GM19240 (cell line): ENCODE measurements around the gene NLN.

Experiments used
- DNase-seq: peaks from one replicate; pipeline ENCODE4 v3.0.0; 2011; ENCODE audit warnings: low spot score; ENCODE audit not compliant: insufficient read length

NLN gene

DNA sequence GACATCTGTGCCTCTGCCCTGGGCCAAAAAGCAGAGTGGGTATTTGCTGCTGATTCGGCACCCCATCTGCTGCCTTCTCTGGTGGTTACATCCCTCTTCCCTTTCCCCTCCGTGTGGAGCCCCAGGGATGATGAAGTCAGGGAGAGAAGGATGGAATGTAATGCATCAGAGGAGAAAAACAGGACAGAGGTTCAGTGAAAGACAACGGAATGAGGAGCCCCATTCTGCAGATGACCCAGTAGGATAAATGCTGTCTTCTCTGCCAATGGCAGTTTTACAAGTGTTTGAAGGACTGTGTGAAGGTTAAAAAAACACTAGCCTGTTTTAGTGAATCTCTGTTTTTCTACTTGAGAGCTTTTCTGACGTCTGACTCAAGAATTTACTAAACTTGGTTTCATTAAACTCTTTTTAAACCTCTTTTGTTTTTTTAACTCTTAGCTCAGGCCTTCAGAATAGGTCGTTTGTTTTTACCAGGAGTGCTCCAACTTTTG, 86.3 kb downstream of the NLN start:
- DNase-seq, result no peak

DNA sequence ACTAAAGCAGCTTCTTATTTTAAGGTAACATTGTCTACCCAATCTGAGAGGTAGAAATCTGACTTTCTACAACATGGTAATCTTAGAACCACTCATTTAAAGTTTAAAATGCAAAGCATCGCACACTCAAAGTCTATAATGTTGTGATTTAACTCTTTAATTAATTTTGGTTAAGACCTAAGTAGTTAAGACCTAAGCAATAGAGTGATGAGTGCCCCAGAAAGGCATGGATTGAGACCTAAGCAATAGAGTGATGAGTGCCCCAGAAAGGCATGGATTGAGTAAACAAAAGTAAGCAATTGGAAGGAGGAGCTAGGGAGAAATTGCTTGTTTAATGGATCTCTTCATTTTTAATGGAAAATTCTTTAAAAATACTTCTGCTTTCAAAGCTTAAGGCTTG, 86.8 kb downstream of the NLN start:
- no peak for DNase-seq

DNA sequence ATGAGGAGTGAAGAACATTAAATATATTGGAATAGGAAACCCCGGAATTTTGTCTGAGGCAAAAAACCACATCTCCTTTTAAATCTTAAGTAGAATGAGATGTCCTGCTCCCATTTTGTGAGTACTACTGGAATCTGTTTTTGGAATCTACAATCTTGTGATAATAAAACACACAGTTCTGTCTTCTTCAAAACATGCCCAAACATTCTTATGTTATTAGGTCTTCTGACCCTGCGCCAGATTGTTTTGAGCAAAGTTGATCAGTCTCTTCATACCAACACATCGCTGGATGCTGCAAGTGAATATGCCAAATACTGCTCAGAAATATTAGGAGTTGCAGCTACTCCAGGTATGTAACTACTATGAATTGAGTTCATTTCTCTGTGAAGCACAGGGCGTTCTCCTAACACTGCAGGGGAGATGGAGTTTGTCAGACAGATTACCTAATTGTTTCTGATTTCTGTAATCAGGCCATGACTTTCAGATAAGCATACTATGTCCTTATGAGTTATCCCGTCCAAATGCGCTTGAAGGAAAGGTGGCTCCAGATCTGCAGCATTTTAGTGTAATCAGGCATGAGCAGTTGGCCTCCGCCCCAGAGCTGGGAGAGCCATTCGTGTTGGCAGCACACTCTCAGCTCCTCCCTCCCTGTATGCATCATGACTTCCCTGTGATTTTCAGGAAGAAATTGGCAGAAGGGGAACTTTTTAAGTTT, 88.0 kb downstream of the NLN start:
- no peak for DNase-seq

DNA sequence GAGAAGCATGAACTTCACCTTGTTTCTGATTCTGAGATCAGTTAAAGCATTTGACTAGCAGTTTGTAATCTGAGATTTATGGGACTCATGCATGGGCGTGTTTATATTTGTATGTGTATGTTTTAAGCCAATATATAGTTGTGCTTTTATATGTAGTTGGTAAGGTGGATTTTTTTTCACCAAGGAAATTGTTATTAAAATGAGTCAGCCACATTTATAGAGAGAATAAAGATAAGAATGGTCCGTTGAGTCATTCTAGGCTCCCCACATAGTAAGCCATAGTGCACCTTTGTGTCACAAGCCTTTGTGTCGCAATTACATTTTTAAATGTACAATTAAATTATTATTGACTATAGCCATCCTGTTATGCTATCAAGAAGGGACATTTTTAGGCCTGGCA, 89.0 kb downstream of the NLN start:
- no peak for DNase-seq

DNA sequence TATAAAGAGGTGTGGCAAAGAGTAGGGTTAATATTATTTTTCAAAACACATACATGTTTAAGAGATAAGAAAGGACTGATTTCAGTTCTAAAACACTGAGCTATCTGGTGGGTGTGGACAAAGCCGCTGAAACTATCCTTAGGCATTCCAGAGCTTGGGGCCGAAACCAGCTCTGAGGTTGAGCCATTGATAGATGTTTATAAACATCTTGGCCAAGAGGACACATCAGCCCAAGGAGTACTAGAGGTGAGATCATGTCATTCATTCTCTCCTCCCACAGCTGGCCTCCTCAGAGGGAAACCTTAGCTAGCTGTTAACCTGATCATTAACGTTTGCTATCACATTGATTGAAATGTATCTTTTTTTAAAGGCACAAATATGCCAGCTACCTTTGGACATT, 89.9 kb downstream of the NLN start:
- DNase-seq, result no peak

DNA sequence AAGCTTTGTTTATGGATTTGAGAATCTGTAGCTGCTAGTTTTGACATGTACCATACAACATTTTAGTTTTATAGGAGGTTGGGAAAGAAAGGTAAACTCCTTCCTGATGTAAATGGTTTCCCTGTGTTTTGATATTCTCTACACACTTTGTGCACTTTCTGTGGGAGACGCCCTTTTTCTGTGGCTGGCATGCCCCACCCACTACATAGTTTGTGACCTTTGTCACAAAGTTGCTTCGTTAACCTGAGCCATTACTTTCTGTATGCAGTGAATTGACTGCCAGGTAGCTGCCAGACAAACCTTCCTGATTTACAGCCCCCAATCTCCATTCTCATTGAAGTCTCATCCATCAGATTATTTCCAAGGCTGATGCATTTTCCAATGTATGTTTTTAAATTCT, 90.6 kb downstream of the NLN start:
- no peak for DNase-seq

DNA sequence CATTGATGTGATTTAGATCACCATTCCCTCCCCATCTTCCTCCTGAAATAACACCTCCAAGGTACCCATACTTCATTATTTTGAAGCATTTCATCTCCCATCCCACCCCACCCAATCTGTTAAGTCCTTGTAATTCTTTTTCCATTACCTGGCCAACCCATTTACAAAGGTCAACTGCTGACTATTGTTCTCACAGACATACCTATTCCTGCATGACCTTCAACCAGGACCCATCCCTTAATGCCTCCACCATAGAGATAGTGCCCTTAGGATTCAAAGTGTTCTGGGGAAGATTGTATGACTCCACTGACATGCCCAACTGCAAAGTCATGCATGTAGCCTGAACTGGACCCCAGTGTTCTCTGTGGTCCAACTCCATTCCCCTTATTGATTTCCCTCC, 91.2 kb downstream of the NLN start:
- no peak for DNase-seq

DNA sequence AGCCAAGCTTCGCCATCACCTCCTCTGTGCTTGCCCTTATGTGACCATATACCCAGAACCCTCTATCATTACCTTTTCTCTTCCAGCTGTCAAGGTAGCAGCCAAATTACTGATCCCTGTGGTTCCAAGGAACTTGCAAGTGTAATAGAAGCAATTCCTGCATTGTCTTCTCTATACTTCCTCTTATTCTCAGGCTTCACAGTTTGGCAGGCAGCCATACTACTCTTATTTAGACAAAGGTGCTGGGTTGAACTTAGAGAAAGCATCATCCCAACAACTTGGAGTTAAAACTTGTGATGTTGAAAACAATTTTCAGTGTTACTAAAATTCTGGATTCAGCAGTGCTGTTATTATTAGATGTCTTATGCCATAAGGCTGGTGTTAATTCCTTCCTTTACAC, 93.2 kb downstream of the NLN start:
- DNase-seq, result no peak

DNA sequence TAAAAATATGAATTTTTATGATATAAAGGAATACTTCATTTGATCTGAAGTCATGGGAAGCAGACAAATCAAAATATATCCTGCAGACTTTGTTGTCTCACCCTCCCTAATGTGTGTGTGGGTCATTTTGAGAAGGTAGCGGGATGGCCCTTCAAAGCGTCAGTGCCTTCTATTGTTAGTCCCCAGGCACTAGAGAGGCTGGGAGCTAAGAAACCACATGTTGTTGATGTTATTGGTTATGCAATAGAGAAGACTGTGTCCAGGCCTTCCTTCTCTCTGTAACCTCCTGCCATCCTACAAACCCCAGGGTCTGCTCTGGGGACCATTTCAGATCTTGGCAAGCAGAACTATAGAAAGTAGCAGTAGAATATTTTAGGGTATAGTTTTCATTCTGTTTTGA, 94.7 kb downstream of the NLN start:
- no peak for DNase-seq

DNA sequence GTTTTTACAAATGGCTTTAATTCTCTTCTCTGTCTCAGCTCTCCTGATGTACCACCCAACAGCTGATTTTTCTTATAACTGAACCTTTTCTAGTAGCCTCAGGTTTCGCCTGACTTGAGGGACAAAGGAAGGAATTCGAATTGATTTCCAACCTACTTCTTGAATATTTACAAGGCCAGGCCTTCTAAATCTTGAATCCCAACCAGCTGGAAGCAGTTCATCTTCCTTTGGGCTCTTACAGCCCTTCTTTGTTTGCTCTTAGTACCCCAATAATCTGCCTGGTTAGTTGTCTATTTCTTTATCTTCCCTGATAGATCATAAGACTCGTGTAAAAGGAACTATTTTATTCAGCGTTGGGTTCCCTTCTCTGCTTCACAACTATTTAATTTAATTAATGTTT, 95.9 kb downstream of the NLN start:
- DNase-seq, result no peak

DNA sequence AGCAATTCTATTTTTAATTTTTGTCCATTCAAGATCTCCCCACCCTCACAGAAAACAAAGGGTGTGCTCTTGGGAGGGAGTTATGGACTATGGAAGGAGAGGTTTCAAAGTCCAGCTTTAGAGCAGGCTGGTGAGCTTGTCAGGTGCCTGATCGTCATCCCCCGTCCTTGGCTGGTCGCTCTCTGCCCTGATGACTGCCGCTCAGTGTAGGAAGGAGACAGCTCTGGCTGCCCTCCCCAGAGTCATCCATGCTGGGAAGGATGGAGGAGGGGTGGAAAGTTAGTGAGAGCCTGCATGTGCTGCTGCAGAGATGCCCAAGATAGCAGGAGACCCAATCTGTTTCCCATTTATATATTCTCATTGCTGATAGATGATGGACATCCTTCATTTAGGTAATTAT, 96.6 kb downstream of the NLN start:
- no peak for DNase-seq

DNA sequence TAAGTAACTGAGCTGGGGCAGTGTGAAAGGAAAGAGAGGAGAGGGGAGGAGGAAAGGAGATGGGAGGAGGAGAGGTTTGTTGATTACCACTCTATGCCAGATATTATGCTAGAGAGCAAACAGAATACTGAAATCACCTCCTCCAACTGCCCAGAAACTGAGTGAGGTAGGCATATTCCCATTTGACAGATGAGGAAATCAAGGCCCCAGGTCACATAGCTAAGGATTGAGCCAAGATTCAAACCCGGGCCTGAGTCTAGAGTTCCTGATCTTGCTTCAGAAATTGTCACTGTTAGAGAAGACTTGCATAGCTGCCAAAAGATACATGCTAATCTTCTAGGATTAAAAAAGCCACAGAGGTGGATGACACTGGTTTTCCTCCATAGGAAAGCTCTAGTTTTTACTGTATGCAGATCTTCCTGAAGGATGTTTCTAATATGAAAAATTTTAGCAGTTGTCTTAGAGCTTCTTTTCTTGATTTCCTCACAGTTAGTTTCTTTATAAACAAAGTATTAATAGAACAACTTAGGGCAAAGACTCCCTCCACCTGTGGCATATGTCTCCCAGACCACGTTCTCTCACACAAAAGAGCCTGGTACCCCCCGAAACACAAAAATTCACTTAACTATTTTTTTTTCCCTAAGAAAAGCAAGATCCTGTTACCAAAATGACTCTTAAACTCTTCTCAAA, 97.4 kb downstream of the NLN start:
- DNase-seq, result no peak

DNA sequence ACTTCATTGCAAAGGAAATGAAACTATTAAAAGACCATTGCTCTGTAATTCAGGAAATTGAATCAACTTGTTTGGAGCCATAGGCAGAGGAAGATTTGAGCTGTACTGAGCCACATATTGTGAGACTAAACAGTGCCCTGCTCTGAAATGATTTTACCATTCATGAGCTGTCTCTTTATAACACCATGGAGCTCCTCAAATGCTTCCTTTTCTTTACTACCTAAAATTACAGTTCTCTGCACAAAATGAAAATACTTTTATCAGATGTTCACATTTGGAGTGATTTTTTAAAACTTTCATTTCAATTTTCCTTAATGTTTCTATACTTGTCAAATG, 97.9 kb downstream of the NLN start:
- DNase-seq, result no peak

DNA sequence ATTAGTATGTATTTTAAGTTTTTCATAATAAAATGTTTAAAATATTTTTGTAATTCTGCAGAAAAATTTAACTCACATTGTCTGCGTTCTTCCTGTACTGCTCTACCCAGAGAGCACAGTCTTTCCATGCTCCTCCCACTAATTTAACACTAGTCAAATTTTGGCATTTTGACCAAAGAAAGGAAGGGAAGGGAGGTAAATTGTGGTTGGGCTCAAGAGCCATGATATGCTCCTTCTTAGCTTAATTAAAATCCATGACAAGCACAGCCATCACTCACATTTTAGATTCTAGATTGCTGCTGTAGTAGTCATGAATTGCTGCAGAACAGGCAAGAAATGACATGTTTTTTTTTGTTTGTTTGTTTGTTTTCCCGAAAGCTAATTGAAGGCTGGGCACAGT, 98.4 kb downstream of the NLN start:
- no peak for DNase-seq

DNA sequence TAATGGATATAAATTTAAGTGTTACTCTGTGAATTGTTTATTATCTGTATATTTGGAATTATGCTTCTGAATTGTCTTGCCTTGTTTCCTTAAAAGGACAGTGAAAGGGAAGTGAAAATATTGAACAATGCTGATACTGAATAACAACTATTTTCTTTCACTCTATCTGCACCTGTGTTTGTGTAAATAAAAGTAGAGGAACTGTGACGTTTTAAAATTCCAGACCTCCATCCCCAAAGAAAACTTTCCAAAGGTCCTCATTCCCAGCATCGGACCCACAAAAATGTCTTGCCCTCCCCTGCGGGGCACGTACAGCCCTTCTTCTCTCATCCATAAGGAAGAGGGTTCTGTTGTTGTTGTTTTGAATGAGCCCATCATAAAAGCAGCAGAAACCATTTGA, 100.0 kb downstream of the NLN start:
- no peak for DNase-seq

DNA sequence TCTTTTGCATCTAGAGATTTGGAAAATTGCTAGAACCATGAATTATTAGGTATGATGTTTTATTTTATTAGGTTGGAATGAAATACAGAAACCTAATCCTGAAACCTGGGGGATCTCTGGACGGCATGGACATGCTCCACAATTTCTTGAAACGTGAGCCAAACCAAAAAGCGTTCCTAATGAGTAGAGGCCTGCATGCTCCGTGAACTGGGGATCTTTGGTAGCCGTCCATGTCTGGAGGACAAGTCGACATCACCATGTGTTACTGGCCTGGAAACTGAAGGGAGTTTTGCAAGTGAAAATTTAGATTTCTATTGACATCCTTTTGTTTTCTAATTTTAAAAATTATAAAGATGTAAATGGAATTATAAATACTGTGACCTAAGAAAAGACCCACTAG, 100.7 kb downstream of the NLN start:
- no peak for DNase-seq

DNA sequence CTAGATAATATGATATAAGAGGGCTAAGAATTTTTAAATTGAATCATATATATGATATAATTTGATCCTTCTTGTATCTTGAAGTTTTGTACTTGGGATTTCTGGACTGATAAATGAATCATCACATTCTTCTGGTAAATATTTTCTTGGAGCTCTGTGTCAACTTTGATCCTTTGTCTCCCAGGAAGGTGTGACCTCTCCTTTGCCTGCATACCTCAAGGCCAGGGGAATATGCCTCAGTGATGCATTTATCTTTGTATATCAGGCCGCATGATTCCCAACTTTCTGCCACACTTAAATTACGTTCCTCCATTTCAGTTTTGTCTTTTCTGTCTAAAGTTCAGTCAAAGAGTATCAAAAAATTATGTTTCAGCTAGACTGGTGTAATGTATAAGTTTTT, 101.2 kb downstream of the NLN start:
- no peak for DNase-seq

DNA sequence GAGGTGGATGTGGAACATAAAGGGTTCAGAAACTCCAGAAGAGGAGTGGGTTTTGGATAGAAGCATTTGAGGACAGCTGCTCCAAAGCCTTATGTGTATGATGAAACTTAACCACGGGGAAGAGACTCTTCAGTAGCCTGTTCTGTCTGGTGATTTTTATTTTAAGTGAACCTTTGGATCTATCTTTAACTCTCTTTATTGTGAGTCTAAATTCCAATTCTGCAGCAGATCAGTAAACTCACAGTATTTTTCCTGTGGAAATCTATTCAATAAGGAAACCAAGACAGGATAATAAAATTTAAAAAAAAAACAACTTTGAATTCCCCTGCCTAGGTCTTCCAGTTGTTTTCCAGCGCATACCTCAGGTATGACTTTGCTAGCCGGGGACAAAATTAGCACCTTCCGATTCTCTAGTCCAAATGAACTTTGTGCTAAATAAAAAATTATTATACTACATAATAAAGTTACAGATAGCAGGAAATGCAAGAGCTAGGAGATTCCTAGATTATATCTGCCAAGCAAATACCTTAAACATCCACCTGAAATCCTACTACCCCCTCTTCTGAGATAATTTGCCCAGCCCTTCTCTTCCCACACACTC, 101.9 kb downstream of the NLN start:
- DNase-seq, result no peak

DNA sequence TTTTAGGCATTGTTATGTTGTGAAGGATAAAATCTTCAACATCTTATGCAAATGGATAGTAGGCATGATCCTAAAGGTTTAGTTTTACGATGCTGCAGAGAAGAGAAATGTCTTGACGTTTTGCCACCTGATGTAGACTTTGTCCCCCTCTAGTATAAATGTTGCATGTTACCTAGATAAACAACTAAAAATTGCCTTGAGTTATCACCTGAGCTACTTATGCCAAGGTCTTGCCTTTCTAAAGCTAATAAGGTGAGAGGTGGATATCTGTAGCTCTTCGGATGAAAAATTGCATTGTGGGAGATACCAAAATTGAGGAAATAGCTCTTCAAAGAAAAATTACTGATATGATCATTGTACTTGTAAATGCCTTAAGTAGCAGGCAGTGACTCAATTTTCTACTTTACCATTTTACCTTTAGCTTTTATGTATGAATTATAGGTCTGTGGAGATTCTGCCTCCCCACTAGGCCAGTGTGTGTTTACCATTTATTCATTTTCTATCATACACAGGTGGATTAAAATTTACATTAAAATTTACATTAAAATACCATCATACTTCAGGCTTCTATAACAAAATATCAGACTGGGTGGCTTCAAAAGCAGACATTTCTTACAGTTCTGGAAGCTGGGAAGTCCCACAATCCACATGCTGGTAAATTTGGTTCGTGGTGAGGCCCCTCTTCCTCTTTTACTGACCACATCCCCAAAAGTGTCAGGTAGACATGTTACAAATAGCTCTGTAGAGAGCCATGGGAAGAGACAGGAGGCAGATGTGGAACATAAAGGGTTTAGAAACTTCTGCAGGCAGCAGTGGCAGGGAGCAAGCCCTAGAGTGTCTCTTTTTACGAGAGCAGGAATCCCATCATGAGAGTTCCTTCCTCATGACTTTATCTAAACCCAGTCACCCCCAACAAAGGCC, 103.7 kb downstream of the NLN start:
- no peak for DNase-seq

DNA sequence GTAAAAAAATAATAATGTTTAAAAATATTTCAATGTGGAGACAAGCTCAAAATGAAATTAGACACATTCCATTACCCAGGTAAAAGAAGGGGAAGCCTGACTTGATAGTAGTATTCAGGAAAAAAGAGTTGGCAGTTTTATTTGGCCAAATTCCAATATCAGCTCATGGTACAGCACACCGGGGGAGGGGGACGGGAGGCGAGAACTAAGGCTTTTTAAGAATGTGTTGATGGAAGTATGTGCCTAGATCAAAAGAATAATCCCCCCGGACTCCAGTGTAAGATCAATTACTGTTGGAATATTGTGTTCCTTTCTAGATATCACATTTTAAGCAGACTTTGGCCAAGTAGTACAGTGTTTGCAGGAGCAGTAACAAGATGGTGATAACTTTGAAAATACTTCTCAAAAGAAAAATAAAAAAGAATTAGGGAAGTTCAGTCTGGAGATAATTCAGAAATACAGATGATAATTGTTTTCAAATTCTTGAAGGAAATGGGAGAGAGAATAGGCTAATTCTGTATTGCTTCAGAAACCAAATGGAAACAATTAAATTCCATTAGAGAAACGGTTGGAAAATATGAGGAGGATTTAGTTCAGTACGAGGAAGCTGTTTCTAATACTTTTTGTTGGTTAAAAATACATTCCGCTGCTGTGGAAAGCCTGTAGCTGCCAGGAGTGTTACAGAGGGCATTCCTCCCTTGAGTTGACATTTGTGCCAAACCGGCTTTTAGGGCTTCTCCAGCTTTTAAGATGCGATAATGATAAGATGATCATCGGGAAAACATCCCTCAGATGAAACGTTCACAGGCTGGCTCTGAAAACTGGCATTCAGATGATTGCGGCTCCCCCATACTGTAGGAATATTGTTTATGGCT, 106.3 kb downstream of the NLN start:
- DNase-seq, result no peak

DNA sequence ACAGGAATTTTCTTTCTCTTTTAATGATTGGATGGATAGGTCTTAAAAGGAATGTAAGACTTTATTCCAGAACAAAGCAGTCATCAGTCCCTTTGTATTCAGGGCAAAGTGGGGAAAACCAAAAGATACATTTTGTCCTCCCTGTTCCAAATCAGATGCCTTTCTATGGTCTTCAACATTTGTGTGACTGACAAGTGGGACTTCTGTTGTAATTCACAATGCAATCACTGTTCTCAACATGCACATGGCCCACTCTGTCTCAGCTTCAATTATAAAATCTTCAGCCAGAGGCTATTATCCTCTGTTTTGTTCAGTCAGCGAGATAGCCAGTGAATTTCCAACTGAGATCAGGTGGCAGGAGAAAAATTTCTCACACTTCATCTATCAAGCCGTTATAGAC, 108.9 kb downstream of the NLN start:
- DNase-seq, result no peak
